Retinal pigment epithelial cell (primary cell): ENCODE measurements around the gene MTCH2.

ENCODE experiments used
- DNase-seq: peaks from one replicate; pipeline ENCODE4 v3.0.0-alpha.2; 2010; ENCODE audit warnings: low read depth
- H3K4me3 ChIP-seq: 2 replicates; pipeline ENCODE4 v1.5.1; 2011; ENCODE audit warnings: mild to moderate bottlenecking, low read length, control low read depth, moderate library complexity
- CTCF ChIP-seq: conservative IDR thresholded peaks from 2 replicates; pipeline ENCODE4 v1.5.1; 2011; ENCODE audit warnings: low read depth, low read length, control low read depth, inconsistent platforms

MTCH2 gene

DNA sequence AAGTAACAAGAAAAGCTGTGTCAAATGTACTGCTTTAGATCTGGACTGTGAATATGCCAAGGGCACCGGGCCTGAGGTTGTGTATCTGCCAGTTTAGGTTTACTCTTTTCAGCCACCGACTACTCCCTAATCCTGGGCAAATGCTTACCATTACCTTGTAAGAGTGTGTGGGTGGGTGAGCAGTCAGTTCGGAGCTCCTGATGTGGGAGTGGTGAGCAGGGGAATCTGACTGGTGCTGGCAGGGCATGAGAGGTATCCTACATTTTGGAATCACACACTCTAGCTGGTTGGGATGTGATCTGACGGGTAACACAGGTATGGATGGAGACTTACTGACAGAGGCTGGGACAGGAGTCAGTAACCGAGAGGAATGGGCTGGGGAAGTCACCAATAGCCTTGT is 58.5 kb downstream of the MTCH2 start:
- H3K4me3 ChIP-seq = no peak overlapping the region
- DNase-seq = no peak
- TF ChIP-seq CTCF = no peak

GRCh38 chr11:47578524-47579494 is 63.5 kb downstream of the MTCH2 start, which contains the start of the genes KBTBD4 and NDUFS3:
Gene KBTBD4 (minus strand): TSS chr11:47578970. CDS start chr11:47578951, 19 bp downstream.
Gene NDUFS3 (plus strand): TSS chr11:47579074. CDS start chr11:47579092, 18 bp downstream.
- DNase-seq = peak; percentile 62
- no peak for TF ChIP-seq CTCF
- H3K4me3 ChIP-seq = peak within 1 kb of the TSS; percentile 98

DNA sequence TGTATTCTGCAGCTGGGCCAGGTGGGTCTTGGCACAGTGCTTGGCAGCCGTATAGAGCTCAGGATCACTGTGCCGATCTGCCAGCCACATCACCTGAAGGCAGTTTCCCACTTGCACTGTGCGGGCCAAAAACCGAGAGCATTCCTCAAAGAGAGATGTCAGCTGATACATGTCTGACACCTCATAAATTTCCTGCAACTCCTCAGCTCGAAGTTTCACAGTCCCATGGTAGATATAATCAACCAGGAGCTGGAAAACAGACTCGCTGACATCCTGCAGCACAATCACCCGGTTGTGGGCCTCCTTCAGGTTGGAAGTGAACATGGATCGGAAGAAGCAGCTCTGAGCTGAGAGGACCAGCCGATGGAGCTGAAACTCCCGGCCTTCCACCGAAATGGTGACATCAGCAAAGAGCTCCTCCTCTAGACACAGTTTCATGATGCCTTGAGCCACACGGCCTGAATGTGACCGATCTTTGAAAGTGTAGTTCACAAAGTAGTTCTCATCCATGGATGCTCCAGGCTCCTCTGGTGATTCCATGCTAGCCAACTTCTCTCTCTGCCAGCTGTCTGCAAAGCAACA is 64.8 kb downstream of the MTCH2 start:
- peak overlapping the region; percentile 98 for H3K4me3 ChIP-seq
- no peak for DNase-seq
- no peak for TF ChIP-seq CTCF

- no peak overlapping the region for H3K4me3 ChIP-seq
- DNase-seq = no peak
- TF ChIP-seq CTCF = no peak
Measured at GRCh38 chr11:47573321-47573720, 69.0 kb downstream of the MTCH2 start.

GRCh38 chr11:47572715-47573255 is 69.6 kb downstream of the MTCH2 start:
- TF ChIP-seq CTCF = no peak
- DNase-seq = no peak
- H3K4me3 ChIP-seq = no peak overlapping the region

DNA sequence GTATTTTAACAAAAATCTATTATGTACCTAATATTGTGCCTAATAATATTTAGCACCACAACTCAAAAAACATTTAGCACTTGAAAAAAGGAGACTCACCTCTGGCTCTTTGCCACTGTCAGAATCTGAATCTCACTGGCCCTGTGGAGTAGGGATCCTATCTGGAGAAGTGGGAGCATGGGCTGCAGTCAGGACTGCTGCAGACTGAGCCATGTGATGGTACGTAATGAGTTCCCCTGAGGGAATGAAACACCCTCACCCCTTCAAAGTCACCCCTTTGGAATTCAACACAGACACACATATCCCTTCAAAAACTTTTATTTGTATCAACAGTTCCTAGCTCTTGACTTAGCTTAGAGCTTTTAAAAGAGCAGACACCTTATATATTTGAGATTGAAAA is 70.5 kb downstream of the MTCH2 start:
- no peak for TF ChIP-seq CTCF
- no peak for DNase-seq

More for the DNA sequence above, 70.5 kb downstream of the MTCH2 start:
- H3K4me3 ChIP-seq = no peak overlapping the region
